Measurements from ENCODE around the gene PTPRB.

GRCh38 chr12:70641691-70642090, 4.5 kb upstream of the PTPRB start:
- no peak for TF ChIP-seq EP300 (IDR thresholded peaks at IDR 0.05)
- TF ChIP-seq POLR2A (IDR thresholded peaks at IDR 0.05): no peak
